Activated T-cell treated with anti-CD3 and anti-CD28 coated beads, Interleukin-2, amount 50 U/mL, for 24 hours (primary cell): Measurements from ENCODE around the gene TCEANC2.
"Not testable (repeated sequence)": the region's sequence is repeated elsewhere in the genome, so short reads cannot be mapped to it uniquely, and the experiment has no call there.

ENCODE experiments used
- DNase-seq: peaks from one replicate; pipeline ENCODE4 v3.0.0-alpha.2; 2020
- H3K27ac Mint-ChIP-seq: 2 replicates; pipeline ENCODE4 v1.8.0; 2020; ENCODE audit warnings: mild to moderate bottlenecking, mixed read lengths
- H3K27me3 Mint-ChIP-seq: 2 replicates; pipeline ENCODE4 v1.8.0; 2020; ENCODE audit warnings: mixed read lengths
- H3K36me3 Mint-ChIP-seq: 2 replicates; pipeline ENCODE4 v1.8.0; 2020; ENCODE audit warnings: low read depth, mixed read lengths
- H3K4me1 Mint-ChIP-seq: 2 replicates; pipeline ENCODE4 v1.8.0; 2020; ENCODE audit warnings: low read depth, mixed read lengths
- H3K4me3 Mint-ChIP-seq: 2 replicates; pipeline ENCODE4 v1.8.0; 2020; ENCODE audit warnings: mild to moderate bottlenecking, moderate library complexity, mixed read lengths
- H3K9me3 Mint-ChIP-seq: 2 replicates; pipeline ENCODE4 v1.8.0; 2020; ENCODE audit warnings: mixed read lengths

TCEANC2 gene

DNA sequence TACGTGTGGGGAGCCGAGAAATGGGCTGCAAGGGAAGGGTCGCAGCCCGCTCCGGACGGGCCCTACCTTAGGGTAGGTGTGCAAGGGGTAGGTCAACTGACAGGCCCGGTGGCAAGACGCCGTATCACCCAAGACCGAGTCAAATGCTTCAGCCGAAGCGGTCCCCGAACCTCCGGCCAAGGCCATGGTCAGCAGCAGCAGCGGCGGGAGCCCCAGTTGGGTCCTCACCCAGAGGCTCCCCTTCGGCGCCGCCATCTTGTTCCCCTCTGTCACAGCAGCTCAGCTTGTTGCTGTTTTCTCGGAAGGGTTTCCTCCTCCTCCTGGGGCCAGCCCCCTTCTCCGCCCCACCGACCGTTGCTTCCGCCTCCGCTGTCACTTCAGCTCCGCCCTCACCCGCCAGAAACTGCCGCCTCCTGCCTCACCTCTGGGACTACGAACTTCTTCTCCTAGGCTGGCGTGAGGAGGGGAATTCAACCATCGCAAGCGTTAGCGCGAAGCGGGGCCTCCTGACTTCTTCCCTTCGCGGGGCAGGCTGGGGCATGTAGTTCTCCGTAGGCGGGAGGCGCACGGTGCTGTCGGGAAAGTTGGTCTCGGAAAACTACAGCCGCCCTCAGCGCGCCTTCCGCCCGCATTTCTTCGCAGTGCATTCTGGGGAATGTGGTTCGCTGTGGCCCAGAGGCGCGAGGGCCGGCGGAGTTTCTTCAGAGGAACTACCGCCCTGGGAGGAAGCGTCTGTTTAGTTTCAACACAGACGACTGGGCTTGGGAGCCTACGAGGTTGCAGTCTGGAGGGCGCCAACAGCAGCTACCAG, at the start of gene TCEANC2, which contains the start of gene TMEM59:
Gene TCEANC2, plus strand, starts transcription at position 675 of the 811 bp plus-strand sequence. CDS start 815 bp downstream, outside the sequence.
Gene TMEM59, minus strand, starts transcription at position 271 of the 811 bp plus-strand sequence. Its CDS starts 16 bp downstream, at position 255.
- DNase-seq, result peak; percentile 95
- no peaks in the 10 kb centered on the region for H3K9me3 Mint-ChIP-seq
- H3K36me3 Mint-ChIP-seq, result peaks cover 34% of the 10 kb centered on the region
- H3K27ac Mint-ChIP-seq, result no peak within 1 kb of the TSS
- H3K4me3 Mint-ChIP-seq, result no peak within 1 kb of the TSS
- peaks cover 43% of the 10 kb centered on the region for H3K4me1 Mint-ChIP-seq
- no peaks in the 10 kb centered on the region for H3K27me3 Mint-ChIP-seq

DNA sequence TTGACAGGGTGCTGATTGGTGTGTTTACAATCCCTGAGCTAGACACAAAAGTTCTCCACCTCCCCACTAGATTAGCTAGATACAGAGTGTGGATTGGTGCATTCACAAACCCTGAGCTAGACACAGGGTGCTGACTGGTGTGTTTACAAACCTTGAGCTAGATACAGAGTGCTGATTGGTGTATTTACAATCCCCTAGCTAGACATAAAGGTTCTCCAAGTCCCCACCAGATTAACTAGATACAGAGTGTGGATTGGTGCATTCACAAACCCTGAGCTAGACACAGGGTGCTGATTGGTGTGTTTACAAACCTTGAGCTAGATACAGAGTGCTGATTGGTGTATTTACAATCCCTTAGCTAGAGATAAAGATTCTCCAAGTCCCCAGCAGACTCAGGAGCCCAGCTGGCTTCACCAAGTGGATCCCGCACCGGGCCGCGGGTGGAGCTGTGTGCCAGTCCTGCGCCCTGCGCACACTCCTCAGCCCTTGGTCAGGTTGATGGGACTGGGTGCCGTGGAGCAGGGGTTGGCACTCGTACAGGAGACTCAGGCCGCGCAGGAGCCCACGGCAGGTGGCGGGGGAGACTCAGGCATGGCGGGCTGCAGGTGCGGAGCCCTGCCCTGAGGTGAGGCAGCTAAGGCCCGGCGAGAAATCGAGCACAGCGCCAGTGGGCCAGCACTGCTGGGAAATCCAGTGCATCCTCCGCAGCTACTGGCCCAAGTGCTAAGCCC, 49.5 kb upstream of the TCEANC2 start:
- not testable (repeated sequence) for H3K27me3 Mint-ChIP-seq, H3K4me3 Mint-ChIP-seq, H3K36me3 Mint-ChIP-seq, H3K9me3 Mint-ChIP-seq, H3K27ac Mint-ChIP-seq, H3K4me1 Mint-ChIP-seq, DNase-seq

DNA sequence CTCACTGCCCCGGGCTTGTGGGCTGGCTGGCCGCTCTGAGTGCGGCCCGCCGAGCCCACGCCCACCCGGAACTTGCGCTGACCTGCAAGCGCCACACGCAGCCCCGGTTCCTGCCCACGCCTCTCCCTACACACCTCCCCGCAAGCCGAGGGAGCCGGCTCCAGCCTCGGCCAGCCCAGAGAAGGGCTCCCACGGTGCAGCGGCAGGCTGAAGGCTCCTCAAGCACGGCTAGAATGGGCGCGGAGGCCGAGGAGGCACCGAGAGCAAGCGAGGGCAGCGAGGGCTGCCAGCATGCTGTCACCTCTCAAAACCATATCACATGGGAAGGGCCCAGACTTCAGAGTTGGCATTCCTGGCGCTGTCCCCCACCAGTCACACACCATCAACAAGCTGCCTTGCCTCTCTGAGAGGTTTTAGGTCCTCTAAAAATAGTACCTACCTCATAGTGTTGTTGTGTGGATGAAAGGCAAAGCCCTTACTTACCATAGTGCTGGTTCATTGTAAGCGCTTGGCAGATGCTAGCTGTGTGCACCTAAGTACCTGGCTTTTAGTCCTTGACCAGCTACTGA, 48.8 kb upstream of the TCEANC2 start:
- Mint-ChIP-seq H3K36me3 (no peaks in the 10 kb centered on the region), H3K27ac (no peak overlapping the region), H3K9me3 (no peaks in the 10 kb centered on the region), H3K4me3 (no peak overlapping the region), H3K27me3 (no peaks in the 10 kb centered on the region), H3K4me1 (no peaks in the 10 kb centered on the region)
- no peak for DNase-seq

- no peaks in the 10 kb centered on the region for H3K36me3 Mint-ChIP-seq
- DNase-seq, result no peak
- H3K4me3 Mint-ChIP-seq, result no peak overlapping the region
Measured at GRCh38 chr1:54006508-54006907, 46.9 kb upstream of the TCEANC2 start.

GRCh38 chr1:54007613-54008012, 45.8 kb upstream of the TCEANC2 start:
- Mint-ChIP-seq H3K4me1 (no peaks in the 10 kb centered on the region), H3K9me3 (no peaks in the 10 kb centered on the region), H3K27me3 (no peaks in the 10 kb centered on the region), H3K36me3 (no peaks in the 10 kb centered on the region), H3K4me3 (no peak overlapping the region), H3K27ac (no peak overlapping the region)
- DNase-seq, result no peak

More at GRCh38 chr1:54006508-54006907, 46.9 kb upstream of the TCEANC2 start:
- no peaks in the 10 kb centered on the region for H3K9me3 Mint-ChIP-seq
- no peaks in the 10 kb centered on the region for H3K27me3 Mint-ChIP-seq
- no peaks in the 10 kb centered on the region for H3K4me1 Mint-ChIP-seq
- H3K27ac Mint-ChIP-seq, result no peak overlapping the region

- Mint-ChIP-seq H3K27ac (no peak overlapping the region), H3K4me3 (no peak overlapping the region), H3K9me3 (no peaks in the 10 kb centered on the region), H3K4me1 (no peaks in the 10 kb centered on the region), H3K27me3 (no peaks in the 10 kb centered on the region), H3K36me3 (no peaks in the 10 kb centered on the region)
- DNase-seq, result no peak
Measured at GRCh38 chr1:54008876-54009275, 44.5 kb upstream of the TCEANC2 start.

DNA sequence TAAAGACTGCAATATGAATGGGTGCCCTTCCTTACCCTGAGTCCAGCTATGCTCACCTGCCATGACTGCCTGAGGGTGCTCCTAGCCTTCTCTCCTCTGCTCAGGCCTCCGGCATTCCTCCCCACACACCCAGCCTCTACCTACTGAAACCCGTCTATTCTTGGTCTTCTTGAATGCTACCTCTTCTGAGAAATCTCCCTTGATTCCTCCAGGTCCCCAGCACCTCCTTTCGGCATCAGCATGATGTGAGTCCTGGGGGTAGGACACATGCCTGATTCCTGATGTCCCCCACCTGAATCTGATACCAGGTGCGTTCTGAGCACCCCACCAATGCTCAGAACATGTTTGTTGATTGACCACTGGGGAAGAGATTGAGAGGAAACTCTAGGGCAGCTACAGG, 44.0 kb upstream of the TCEANC2 start:
- Mint-ChIP-seq H3K36me3 (no peaks in the 10 kb centered on the region), H3K27me3 (no peaks in the 10 kb centered on the region), H3K27ac (no peak overlapping the region), H3K4me3 (no peak overlapping the region), H3K4me1 (no peaks in the 10 kb centered on the region), H3K9me3 (no peaks in the 10 kb centered on the region)
- DNase-seq, result no peak

- Mint-ChIP-seq H3K4me1 (no peaks in the 10 kb centered on the region), H3K27ac (no peak overlapping the region), H3K36me3 (no peaks in the 10 kb centered on the region), H3K9me3 (no peaks in the 10 kb centered on the region), H3K27me3 (no peaks in the 10 kb centered on the region), H3K4me3 (no peak overlapping the region)
- no peak for DNase-seq
Measured at GRCh38 chr1:54010415-54011117, 42.8 kb upstream of the TCEANC2 start.

DNA sequence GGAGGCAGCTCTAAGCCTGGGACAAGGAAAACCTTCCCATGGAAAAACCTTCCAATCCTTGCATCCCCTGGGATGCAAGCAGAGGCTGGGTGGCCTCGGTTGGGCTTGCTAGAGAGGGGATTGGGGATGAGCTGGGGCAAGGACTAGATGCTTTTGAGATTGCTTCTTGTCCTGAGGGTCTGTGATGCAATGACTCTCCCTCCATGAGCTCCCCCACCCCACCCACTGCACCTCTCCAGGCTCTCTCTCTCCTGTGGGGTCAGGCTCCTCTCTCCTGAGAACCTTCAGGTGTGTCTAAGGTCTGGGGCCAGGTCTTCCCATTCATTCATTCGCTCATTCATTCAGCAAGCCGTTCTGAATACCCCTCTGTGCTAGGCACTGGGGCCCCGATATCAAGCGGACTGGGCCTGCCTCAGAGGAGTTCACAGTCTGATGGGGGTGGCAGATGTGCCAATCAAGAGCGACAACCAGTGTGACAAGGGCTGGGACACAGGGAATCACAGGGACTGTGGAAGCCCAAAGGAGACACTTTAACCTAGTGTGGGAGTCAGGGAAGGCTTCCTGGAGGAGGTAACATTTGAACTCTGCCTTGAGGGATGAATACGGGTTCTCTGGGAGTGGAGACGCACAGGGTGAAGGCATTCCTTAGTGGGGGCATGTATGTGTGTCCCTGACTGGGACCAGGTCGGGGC, 41.9 kb upstream of the TCEANC2 start:
- Mint-ChIP-seq H3K36me3 (no peaks in the 10 kb centered on the region), H3K4me1 (no peaks in the 10 kb centered on the region), H3K4me3 (no peak overlapping the region), H3K27ac (no peak overlapping the region), H3K27me3 (no peaks in the 10 kb centered on the region), H3K9me3 (no peaks in the 10 kb centered on the region)
- DNase-seq, result no peak

DNA sequence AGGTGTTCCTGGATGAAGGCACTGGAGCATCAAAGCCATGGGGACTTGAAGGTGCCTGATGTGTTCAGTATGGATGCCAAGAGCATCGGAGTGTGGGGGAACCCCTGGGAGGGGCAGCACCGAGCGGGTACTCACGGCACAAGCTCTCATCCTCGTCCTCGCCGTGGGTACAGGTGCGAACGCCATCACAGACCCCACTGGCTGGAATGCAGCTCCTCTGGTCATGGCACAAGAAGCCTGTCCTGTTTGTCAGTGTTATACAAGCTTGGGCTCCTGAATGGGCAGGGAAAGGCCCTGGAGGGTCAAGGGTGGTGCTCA, 41.4 kb upstream of the TCEANC2 start:
- no peak for DNase-seq
- Mint-ChIP-seq H3K9me3 (no peaks in the 10 kb centered on the region), H3K36me3 (no peaks in the 10 kb centered on the region), H3K27me3 (no peaks in the 10 kb centered on the region), H3K27ac (no peak overlapping the region), H3K4me3 (no peak overlapping the region), H3K4me1 (no peaks in the 10 kb centered on the region)

DNA sequence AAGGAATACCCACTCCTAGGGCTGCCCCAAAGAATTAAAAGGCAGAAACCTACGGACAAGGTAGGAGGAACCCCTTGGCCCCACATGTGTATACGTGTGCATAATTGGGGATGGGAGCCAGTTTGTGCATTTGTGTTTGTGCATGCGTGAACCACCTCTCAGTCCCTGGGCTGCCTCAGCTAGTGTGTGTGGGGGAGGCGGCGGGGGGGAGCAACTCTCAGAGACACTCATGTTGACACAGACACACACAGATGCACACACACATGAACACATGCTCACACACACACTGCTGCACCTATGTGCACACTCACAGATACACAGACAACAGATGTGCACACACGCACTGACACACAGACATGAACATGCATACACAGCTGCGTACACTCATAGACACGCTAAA, 40.5 kb upstream of the TCEANC2 start:
- DNase-seq, result no peak
- no peak overlapping the region for H3K4me3 Mint-ChIP-seq
- H3K36me3 Mint-ChIP-seq, result no peaks in the 10 kb centered on the region
- H3K27me3 Mint-ChIP-seq, result no peaks in the 10 kb centered on the region
- no peaks in the 10 kb centered on the region for H3K9me3 Mint-ChIP-seq
- no peaks in the 10 kb centered on the region for H3K4me1 Mint-ChIP-seq
- H3K27ac Mint-ChIP-seq, result no peak overlapping the region

DNA sequence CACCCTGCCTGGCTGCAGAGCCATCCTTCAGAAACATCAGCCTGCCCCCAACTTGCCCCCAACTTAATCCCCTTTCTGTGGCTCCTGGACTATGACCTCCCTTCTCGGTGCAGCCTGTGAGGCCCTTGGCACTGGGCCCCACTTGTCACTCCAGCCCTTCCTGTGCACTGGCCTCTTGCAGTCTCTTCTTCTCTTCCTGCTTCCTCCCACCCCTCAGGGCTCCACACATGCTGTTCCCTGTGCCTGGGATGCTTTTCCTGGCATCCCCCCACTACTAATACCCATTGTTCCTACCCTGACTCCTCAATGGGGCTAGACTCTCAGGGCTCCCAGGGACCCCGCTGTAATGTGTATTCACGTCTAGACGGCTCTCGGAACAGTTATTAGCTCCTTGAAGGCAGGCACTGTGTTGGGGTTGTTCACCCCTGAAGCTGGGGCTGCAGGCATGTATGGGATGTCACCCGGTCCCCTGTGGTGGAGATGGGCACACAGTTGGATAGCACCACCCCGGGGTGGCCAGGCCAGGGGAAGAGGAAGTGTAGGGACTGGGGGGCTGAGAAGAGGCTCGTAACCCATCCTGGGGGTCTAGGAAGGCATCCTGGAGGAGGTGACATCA, 39.9 kb upstream of the TCEANC2 start:
- Mint-ChIP-seq H3K4me3 (no peak overlapping the region), H3K36me3 (no peaks in the 10 kb centered on the region), H3K9me3 (no peaks in the 10 kb centered on the region), H3K4me1 (no peaks in the 10 kb centered on the region), H3K27ac (no peak overlapping the region), H3K27me3 (no peaks in the 10 kb centered on the region)
- no peak for DNase-seq

DNA sequence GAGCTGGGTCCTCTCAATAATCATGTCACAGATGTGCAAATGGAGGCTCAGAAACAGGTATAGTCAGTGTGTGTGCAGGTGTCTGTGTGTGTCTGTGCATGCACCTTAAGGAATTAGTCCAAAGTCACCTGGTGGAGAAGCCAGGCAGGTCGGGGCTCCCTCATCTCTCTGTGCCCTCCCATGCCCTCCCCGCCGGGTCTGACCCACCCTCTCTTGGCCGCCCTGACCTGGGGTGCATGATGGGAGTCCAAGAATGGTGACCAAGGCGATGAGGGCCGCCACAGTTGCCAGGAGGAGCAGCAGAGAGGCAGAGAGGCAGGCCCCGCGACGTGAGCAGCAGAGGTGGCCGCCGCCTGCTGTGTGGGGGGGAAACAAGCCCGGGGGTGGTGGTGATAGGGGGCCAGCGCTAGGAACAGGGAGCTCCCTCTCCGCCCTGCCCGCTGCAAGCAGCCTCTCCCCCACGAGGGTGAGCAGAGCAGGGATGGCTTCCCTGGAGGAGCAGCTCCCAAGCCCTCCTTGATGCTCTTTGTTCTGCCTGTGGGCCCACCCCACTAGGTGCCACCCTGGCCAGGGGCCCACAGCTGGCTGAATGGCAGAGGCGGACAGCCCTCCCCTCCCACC, 39.3 kb upstream of the TCEANC2 start:
- Mint-ChIP-seq H3K4me1 (no peaks in the 10 kb centered on the region), H3K9me3 (no peaks in the 10 kb centered on the region), H3K4me3 (no peak overlapping the region), H3K27ac (no peak overlapping the region), H3K27me3 (no peaks in the 10 kb centered on the region), H3K36me3 (no peaks in the 10 kb centered on the region)
- no peak for DNase-seq
